ENCODE results near the gene PRRX2. TPM values are rescaled to one million over a fixed set of nuclear protein-coding genes. Genes with fewer than 3 reads are reported as not detected.
A peak's percentile ranks its signal among the peaks of the same experiment; 100 is the strongest.

The PRRX2 gene
- total RNA-seq, 4 donors from 2014 or later: 3.6 to 7.3 (median 4.0) TPM

DNA sequence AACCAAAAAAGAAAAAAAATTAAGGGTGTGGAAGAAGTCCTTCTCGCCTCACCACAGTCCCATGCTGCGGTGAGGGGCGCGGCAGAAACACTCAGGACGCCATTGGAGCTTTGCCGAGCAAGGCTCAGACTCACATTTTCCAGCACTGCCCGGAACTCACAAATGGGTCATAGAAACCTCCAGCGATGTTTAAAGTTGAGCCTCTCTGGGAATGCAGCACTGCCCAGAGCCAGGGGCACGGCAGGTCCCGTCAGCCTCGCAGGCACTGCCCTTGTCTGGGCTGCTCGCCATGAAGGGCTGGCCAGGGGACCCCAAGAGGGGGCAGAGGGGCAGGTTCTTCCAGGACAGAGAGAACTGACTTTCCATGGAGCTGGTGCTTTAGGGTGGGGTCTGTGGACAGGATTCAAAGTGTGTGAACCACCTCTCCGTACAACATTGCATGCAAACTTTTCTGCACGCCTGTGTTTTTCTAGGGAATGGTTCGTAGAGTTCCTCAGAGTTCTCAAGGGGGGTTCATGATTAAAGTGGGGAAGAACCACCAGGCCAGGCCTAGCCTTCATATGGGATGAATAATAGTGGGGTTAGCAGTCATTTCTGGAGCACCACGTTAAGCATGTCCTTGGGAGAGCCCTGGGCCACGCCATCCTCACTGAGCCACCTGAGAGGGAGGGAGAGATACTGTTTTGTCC is 38.4 kb downstream of the PRRX2 start:
- peak; percentile 56 for ATAC-seq (ENCODE audit: low FRiP score)
- TF ChIP-seq, protein P1, sequence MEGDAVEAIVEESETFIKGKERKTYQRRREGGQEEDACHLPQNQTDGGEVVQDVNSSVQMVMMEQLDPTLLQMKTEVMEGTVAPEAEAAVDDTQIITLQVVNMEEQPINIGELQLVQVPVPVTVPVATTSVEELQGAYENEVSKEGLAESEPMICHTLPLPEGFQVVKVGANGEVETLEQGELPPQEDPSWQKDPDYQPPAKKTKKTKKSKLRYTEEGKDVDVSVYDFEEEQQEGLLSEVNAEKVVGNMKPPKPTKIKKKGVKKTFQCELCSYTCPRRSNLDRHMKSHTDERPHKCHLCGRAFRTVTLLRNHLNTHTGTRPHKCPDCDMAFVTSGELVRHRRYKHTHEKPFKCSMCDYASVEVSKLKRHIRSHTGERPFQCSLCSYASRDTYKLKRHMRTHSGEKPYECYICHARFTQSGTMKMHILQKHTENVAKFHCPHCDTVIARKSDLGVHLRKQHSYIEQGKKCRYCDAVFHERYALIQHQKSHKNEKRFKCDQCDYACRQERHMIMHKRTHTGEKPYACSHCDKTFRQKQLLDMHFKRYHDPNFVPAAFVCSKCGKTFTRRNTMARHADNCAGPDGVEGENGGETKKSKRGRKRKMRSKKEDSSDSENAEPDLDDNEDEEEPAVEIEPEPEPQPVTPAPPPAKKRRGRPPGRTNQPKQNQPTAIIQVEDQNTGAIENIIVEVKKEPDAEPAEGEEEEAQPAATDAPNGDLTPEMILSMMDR (IDR thresholded peaks at IDR 0.05): no peak
- DNase-seq (ENCODE audit: low spot score): no peak

DNA sequence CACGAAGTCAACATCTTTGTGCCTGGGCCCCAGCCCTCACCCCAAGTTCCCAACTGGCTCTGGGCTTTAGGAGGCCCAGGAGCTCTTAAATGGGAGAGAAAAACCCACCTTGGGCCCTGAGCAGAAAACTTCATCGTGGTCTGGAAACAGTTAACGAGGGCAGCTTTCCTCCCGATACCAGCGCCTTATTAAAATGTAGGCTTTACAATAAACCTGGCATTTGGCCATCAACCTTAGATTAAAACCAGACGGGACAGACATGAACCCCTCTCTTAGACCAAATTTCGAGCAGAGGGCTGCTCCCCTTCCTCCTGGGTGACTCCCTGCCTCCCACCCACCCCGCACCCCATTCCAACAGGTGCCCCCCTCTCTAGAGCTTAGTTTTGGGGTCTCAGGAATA is 39.4 kb downstream of the PRRX2 start:
- TF ChIP-seq, protein P1 (IDR thresholded peaks at IDR 0.05): no peak
- DNase-seq (ENCODE audit: low spot score): no peak
- no peak for ATAC-seq (ENCODE audit: low FRiP score)

DNA sequence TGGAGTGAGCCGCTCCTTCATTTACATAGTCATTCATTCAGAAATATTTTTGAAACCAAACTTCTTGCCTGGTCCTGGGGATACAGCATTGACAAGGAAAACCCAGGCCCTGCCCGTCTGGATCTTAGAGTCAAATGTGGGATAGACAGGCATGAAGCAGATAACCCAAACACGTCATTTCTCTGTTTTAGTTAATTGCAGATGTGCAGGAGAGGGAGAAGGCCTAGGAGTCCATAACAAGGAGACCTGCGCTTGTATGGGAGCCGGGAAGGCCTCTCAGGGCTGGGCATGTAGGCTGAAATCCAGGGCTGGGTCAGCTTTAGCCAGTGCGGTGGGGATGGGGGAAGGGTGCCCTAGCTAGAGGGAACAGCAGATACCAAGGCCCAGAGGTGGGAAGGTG is 43.3 kb downstream of the PRRX2 start:
- DNase-seq (ENCODE audit: low spot score) (no peak), ATAC-seq (ENCODE audit: low FRiP score) (no peak)
- TF ChIP-seq, protein P1 (IDR thresholded peaks at IDR 0.05): no peak

DNA sequence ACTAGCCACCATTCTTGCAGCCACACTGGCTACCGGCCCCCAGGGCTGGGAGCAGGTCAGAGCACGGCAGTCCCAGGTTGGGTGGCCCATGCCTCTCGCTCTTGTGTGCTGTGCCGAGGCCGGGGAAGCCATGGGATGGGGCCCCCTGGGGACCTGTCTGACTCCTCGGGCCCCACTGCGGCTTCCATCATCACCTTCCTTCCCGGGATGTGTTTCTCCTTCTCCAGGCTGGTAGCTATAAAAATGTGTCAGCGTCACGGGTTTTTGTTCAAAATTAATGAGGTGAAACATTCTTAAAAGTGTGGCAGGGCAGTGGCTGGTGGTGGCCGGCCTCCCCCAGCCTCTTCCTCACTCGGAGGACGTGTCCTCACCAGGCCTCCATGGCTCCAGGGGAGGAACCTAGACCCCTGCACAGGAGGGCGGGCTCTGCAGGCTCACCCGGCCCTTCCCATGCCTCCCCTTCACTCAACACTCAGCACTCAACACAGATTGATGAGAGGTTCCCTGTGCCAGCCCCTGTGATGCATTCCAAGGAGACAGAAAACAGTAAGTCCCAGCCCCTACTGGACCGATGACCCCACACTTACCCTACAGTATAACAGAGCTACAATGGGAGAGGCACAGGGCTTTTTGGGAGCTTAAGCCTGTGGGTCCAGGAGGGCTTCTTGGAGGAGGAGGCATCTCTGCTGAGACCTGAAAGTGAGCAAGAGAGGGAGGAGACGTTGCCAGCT is 44.2 kb downstream of the PRRX2 start:
- ATAC-seq (ENCODE audit: low FRiP score): no peak
- no peak for DNase-seq (ENCODE audit: low spot score)
- TF ChIP-seq, protein P1 (IDR thresholded peaks at IDR 0.05): no peak

DNA sequence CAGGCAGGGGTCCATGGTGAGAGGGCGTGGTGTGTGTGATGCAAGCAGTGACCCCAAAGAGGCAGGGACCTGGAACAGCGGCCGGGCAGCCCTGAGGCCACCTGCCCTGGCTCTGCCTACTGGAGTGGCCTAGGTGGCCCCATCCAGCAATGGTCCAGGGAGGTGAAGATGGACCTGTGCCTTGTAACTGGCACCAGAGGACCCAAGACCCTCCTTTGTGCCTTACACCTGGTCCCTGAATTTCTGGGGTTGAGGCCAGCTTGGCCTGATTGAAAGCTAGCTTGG is 44.7 kb downstream of the PRRX2 start:
- ATAC-seq (ENCODE audit: low FRiP score): no peak
- DNase-seq (ENCODE audit: low spot score): no peak
- TF ChIP-seq, protein P1 (IDR thresholded peaks at IDR 0.05): no peak

DNA sequence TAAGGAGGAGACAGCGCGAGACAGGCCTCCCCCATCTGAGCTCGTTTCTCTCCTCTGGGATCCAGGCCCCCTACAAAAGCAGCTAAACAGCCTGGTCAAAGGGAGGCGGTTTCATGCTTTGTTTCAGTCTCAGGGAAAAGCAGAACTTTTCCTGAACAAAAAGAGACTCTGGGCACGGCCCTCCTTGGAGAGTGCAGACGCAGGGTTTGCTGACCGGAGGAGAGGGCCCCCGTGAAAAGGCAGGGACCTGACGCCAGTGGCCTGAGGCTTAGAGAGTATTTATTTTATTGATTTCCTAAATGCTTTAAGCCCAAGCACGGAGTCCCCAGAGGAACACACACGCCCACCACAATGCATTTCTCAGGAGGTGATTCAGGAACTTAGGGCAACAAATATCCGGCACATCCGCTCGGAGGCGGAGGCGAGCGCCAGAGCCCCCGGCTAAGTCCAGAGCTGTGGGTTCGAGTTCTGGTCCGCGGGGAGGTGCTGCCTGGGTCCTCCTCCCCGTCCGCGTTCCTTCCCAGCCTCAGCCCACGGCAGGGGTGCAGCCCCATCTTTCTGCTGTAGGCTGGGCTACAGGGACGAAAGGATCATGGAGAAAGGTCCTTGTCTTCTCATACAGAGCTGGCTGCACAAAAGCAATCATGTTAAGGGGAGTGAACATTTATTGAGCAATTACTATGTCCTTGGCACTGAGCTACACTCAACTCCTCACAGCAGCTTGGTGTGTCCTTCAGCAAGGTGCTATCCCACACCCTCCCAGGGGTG is 47.4 kb downstream of the PRRX2 start:
- DNase-seq (ENCODE audit: low spot score) (no peak), ATAC-seq (ENCODE audit: low FRiP score) (no peak)
- TF ChIP-seq, protein P1 (IDR thresholded peaks at IDR 0.05): no peak
